Trophoblast cell (in vitro differentiated cells and primary cell): ENCODE results near the gene ROCK1.

Source experiments
- DNase-seq, 2 donors: peaks; one replicate each; pipeline ENCODE4 v3.0.0-alpha.2; 2016
- H2AFZ ChIP-seq: 2 replicates; pipeline ENCODE4 v1.6.1; 2013; ENCODE audit warnings: low read length, moderate library complexity, mild to moderate bottlenecking; ENCODE audit not compliant: insufficient read depth, poor library complexity
- H2AK5ac ChIP-seq: 2 replicates; pipeline ENCODE4 v1.6.1; 2013; ENCODE audit warnings: mild to moderate bottlenecking, low read length
- H2BK120ac ChIP-seq: 2 replicates; pipeline ENCODE4 v1.6.1; 2013; ENCODE audit warnings: low read length, mild to moderate bottlenecking, moderate library complexity; ENCODE audit not compliant: insufficient read depth, poor library complexity
- H2BK12ac ChIP-seq: 2 replicates; pipeline ENCODE4 v1.6.1; 2013; ENCODE audit warnings: mild to moderate bottlenecking, low read length, moderate library complexity
- H2BK5ac ChIP-seq: 2 replicates; pipeline ENCODE4 v1.6.1; 2013; ENCODE audit warnings: low read length, low read depth, moderate library complexity, mild to moderate bottlenecking; ENCODE audit not compliant: poor library complexity
- H3K14ac ChIP-seq: 2 replicates; pipeline ENCODE4 v1.6.1; 2013; ENCODE audit warnings: mild to moderate bottlenecking, low read length
- H3K18ac ChIP-seq: 2 replicates; pipeline ENCODE4 v1.6.1; 2013; ENCODE audit warnings: mild to moderate bottlenecking, low read length
- H3K23ac ChIP-seq: 2 replicates; pipeline ENCODE4 v1.6.1; 2013; ENCODE audit warnings: low read length
- H3K27ac ChIP-seq: 2 replicates; pipeline ENCODE4 v1.5.1; 2013; ENCODE audit warnings: low read depth, mild to moderate bottlenecking, inconsistent platforms, low read length, moderate library complexity
- H3K27me3 ChIP-seq: 2 replicates; pipeline ENCODE4 v1.6.1; 2013; ENCODE audit warnings: inconsistent platforms, mild to moderate bottlenecking, low read length, moderate library complexity; ENCODE audit not compliant: insufficient read depth
- H3K36me3 ChIP-seq, 2 experiments: 1 replicate in 1 of 2; 2 replicates in 1 of 2; pipeline ENCODE4 v1.6.1; 2013; ENCODE audit warnings: low read length in 2 of 2, mild to moderate bottlenecking in 2 of 2, moderate library complexity in 1 of 2; ENCODE audit not compliant: insufficient read depth in 2 of 2, control insufficient read depth in 1 of 2
- H3K4ac ChIP-seq: 2 replicates; pipeline ENCODE4 v1.6.1; 2013; ENCODE audit warnings: low read depth, mild to moderate bottlenecking, low read length, moderate library complexity
- H3K4me1 ChIP-seq, 2 experiments: 1 replicate in 1 of 2; 2 replicates in 1 of 2; pipeline ENCODE4 v1.6.1; 2013; ENCODE audit warnings: low read length in 2 of 2, mild to moderate bottlenecking in 2 of 2, moderate library complexity in 1 of 2; ENCODE audit not compliant: insufficient read depth in 2 of 2, control insufficient read depth in 1 of 2
- H3K4me2 ChIP-seq: 2 replicates; pipeline ENCODE4 v1.6.1; 2013; ENCODE audit warnings: inconsistent platforms, mild to moderate bottlenecking, low read length, moderate library complexity
- H3K4me3 ChIP-seq: 2 replicates; pipeline ENCODE4 v1.5.1; 2013; ENCODE audit warnings: mild to moderate bottlenecking, low read depth, low read length, inconsistent platforms
- H3K79me1 ChIP-seq: one replicate; pipeline ENCODE4 v1.6.1; 2013; ENCODE audit warnings: low read length
- H3K79me2 ChIP-seq: 2 replicates; pipeline ENCODE4 v1.6.1; 2013; ENCODE audit warnings: low read length, mild to moderate bottlenecking; ENCODE audit not compliant: control insufficient read depth, insufficient read depth, poor library complexity
- H3K9ac ChIP-seq: 2 replicates; pipeline ENCODE4 v1.6.1; 2013; ENCODE audit warnings: mild to moderate bottlenecking, low read length
- H3K9me3 ChIP-seq: 2 replicates; pipeline ENCODE4 v1.6.1; 2013; ENCODE audit warnings: low read depth, mild to moderate bottlenecking, control low read depth, inconsistent platforms, low read length; ENCODE audit not compliant: insufficient read depth
- H4K12ac ChIP-seq: 2 replicates; pipeline ENCODE4 v1.6.1; 2013; ENCODE audit warnings: low read depth, mild to moderate bottlenecking, low read length, moderate library complexity
- H4K8ac ChIP-seq: 2 replicates; pipeline ENCODE4 v1.6.1; 2013; ENCODE audit warnings: low read depth, mild to moderate bottlenecking, low read length, moderate library complexity
- H4K91ac ChIP-seq: one replicate; pipeline ENCODE4 v1.6.1; 2013; ENCODE audit warnings: low read depth, mild to moderate bottlenecking, low read length, moderate library complexity
- WGBS: extraction: QIAGEN DNeasy Blood & Tissue Kit; methylation state at CpG from one replicate; pipeline ENCODE4 v1.1.7; 2013; ENCODE audit warnings: missing lambda C conversion rate; ENCODE audit not compliant: insufficient read length, insufficient coverage; ENCODE audit errors: extremely low coverage; 5-methylcytosine and 5-hydroxymethylcytosine counted together

ROCK1 gene

DNA sequence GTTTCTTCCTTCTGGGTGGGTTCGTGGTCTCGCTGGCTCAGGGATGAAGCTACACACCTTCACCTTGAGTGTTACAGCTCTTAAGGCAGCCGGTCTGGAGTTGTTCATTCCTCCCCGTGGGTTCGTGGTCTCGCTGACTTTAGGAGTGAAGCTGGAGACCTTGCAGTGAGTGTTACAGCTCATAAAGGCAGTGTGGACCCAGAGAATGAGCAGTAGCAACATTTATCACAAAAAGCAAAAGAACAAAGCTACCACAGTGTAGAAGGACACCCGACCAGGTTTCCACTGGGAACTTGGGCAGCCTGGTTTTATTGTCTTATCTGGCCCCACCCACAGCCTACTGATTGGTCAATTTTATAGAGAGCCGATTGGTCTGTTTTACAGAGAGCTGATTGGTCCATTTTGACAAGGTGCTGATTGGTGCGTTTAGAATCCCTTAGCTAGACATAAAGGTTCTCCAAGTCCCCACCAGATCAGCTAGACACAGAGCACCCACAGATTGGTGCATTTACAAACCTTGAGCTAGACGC is 20.1 kb upstream of the ROCK1 start:
- Histone ChIP-seq H3K9me3 (peaks cover 3% of the 10 kb centered on the region), H2AFZ (no peak overlapping the region), H2BK120ac (no peak overlapping the region), H3K14ac (no peak overlapping the region), H3K36me3 (no peaks in the 10 kb centered on the region), H4K91ac (no peak overlapping the region), H2BK12ac (no peak overlapping the region), H4K12ac (no peak overlapping the region), H3K79me1 (no peaks in the 10 kb centered on the region), H3K27ac (no peak overlapping the region), H3K4me1 (no peaks in the 10 kb centered on the region), H3K27me3 (no peaks in the 10 kb centered on the region), H3K9ac (no peak overlapping the region), H2AK5ac (no peak overlapping the region), H4K8ac (no peak overlapping the region), H3K4me2 (no peak overlapping the region), H3K4me3 (no peak overlapping the region), H3K18ac (no peak overlapping the region), H3K4ac (no peak overlapping the region), H2BK5ac (no peak overlapping the region), H3K23ac (no peak overlapping the region), H3K79me2 (no peaks in the 10 kb centered on the region)
- no peak for DNase-seq
- no CpG with 5 or more reads among the region's 10 CpGs for WGBS

DNA sequence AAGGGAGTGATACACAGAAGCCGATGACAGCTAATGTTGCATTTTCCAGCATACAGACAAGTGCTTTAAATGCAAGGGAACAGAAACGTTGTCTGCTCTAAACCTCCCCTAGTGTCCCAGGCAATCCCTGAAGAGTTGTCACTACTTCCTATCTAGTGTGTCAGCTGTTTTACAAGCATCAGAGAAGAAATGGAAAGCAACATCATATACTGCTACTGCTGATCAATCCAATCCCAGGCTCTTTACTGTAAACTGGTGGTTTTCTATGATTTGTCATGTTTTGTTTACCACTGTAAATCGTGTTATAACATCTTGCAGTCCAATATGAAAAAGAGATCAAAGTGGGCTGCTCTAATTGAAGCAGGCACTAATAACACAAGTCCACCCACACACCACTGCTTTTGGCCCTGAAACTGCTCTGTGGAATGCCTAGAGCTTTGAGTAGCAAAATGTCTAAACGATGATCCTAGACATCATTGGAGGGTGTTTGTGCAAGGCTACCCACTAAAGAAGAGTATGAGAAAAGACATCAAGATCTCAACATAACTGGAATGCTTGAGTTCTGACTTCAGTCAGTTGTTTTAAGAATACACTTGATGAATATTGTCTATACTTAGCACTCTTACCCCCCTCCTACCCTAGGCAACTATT is 18.1 kb upstream of the ROCK1 start:
- Histone ChIP-seq H3K9me3 (peaks cover 3% of the 10 kb centered on the region), H3K36me3 (no peaks in the 10 kb centered on the region), H4K8ac (no peak overlapping the region), H2BK12ac (no peak overlapping the region), H3K27ac (no peak overlapping the region), H3K14ac (no peak overlapping the region), H2AFZ (no peak overlapping the region), H3K4me3 (no peak overlapping the region), H3K79me1 (no peaks in the 10 kb centered on the region), H4K12ac (no peak overlapping the region), H3K18ac (no peak overlapping the region), H3K23ac (no peak overlapping the region), H2BK120ac (no peak overlapping the region), H3K4me1 (no peaks in the 10 kb centered on the region), H3K4ac (no peak overlapping the region), H2AK5ac (no peak overlapping the region), H3K27me3 (no peaks in the 10 kb centered on the region), H3K9ac (no peak overlapping the region), H2BK5ac (no peak overlapping the region), H3K4me2 (no peak overlapping the region), H4K91ac (no peak overlapping the region), H3K79me2 (no peaks in the 10 kb centered on the region)
- WGBS = no CpG with 5 or more reads among the region's 4 CpGs
- DNase-seq = no peak

DNA sequence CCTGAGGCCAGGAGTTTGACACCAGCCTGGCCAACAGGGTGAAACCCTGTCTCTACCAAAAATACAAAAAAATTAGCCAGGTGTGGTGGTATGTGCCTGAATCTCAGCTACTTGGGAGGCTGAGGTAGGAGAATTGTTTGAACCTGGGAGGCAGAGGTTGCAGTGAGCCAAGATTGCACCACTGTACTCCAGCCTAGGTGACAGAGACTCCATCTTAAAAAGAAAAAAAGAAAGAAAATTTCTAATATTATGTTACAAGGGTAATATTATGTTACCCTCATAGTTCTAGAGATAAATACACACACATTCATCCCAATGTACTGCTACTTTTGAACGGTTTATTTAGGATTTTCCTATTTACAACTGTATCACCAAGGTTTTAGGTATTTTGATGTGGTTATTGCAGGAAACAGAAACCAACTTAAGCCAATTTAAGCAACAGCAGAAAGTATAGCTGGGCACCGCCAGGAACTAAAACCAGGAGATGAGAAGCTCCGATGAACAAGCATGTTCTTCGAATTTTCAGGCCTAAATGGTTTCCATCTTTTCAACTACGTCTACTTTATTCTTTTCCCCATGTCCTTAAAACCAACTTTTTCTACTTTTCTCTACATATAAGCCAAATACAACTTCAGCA is 11.8 kb upstream of the ROCK1 start:
- WGBS = 100% methylated on average over 1 of the region's 5 CpGs
- H3K4me3 ChIP-seq = no peak overlapping the region
- H2BK120ac ChIP-seq = no peak overlapping the region
- H3K27me3 ChIP-seq = no peaks in the 10 kb centered on the region
- H2BK5ac ChIP-seq = no peak overlapping the region
- no peak overlapping the region for H4K91ac ChIP-seq
- H3K4me1 ChIP-seq = no peaks in the 10 kb centered on the region
- DNase-seq = no peak
- H3K14ac ChIP-seq = no peak overlapping the region
- H2AK5ac ChIP-seq = no peak overlapping the region
- H3K27ac ChIP-seq = no peak overlapping the region
- H3K79me2 ChIP-seq = no peaks in the 10 kb centered on the region
- no peaks in the 10 kb centered on the region for H3K36me3 ChIP-seq
- no peak overlapping the region for H4K8ac ChIP-seq
- H3K18ac ChIP-seq = no peak overlapping the region
- no peak overlapping the region for H4K12ac ChIP-seq
- H3K23ac ChIP-seq = no peak overlapping the region
- no peak overlapping the region for H3K4me2 ChIP-seq
- H2AFZ ChIP-seq = no peak overlapping the region
- H3K4ac ChIP-seq = no peak overlapping the region
- no peak overlapping the region for H2BK12ac ChIP-seq
- no peaks in the 10 kb centered on the region for H3K79me1 ChIP-seq
- no peak overlapping the region for H3K9ac ChIP-seq
- no peaks in the 10 kb centered on the region for H3K9me3 ChIP-seq

DNA sequence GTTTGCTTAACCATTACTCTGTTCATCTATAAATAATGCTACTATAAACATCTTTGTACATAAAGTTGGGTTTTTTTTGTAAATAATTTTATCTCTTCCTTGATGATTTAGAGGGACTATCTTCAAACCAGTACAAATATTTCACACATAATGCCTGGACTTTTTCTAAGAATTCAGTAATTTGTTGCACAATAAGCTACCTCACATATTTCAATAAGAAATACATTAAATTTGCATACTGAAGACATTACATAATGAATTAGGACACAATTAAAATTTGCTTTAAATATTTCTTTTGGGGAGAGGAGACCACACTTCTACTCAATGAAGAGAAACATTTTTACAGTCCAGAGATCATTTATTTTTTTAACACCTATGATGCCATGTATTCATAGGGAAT is 7.2 kb upstream of the ROCK1 start:
- Histone ChIP-seq H3K79me2 (no peaks in the 10 kb centered on the region), H3K9me3 (no peaks in the 10 kb centered on the region), H3K36me3 (no peaks in the 10 kb centered on the region), H2BK12ac (no peak overlapping the region), H3K9ac (no peak overlapping the region), H3K79me1 (no peaks in the 10 kb centered on the region), H2AFZ (no peak overlapping the region), H3K4ac (no peak overlapping the region), H3K4me2 (no peak overlapping the region), H2BK5ac (no peak overlapping the region), H3K14ac (no peak overlapping the region), H3K27me3 (no peaks in the 10 kb centered on the region), H4K12ac (no peak overlapping the region), H3K4me1 (no peaks in the 10 kb centered on the region), H3K23ac (no peak overlapping the region), H2BK120ac (no peak overlapping the region), H3K27ac (no peak overlapping the region), H2AK5ac (no peak overlapping the region), H4K91ac (no peak overlapping the region), H3K4me3 (no peak overlapping the region), H3K18ac (no peak overlapping the region), H4K8ac (no peak overlapping the region)
- no peak for DNase-seq
